Transverse colon (tissue), 4 donors: ENCODE results near the gene PGAP6.
A peak's percentile ranks its signal among the peaks of the same experiment; 100 is the strongest.

Experiments used
- EP300 ChIP-seq: sonication (generic); formaldehyde crosslinking; IDR thresholded peaks from one replicate; pipeline ENCODE4 v1.6.1; 2017; ENCODE audit warnings: antibody characterized with exemption, low read depth
- POLR2A ChIP-seq: fragments of 450-650 bp; IDR thresholded peaks from one replicate; pipeline ENCODE4 v1.6.1; 2016; ENCODE audit warnings: antibody characterized with exemption, mild to moderate bottlenecking, moderate library complexity
- POLR2AphosphoS5 ChIP-seq, 3 donors: sonication (generic); formaldehyde crosslinking; IDR thresholded peaks; one replicate each; pipeline ENCODE4 v1.6.1; 2016; ENCODE audit warnings: antibody characterized with exemption in 3 of 3
- TF ChIP-seq, protein P1 (sequence below), 5 experiments: fragments of 200-600 bp in 3 of 5; fragments of 450-650 bp in 2 of 5; sonication (generic) in 3 of 5; IDR thresholded peaks; 1 replicate in 2 of 5; 2 replicates in 3 of 5; pipeline ENCODE4 v1.5.1; 2016 to 2017; ENCODE audit warnings: antibody characterized with exemption in 5 of 5, inconsistent platforms in 3 of 5, mild to moderate bottlenecking in 2 of 5, moderate library complexity in 1 of 5

DNA sequence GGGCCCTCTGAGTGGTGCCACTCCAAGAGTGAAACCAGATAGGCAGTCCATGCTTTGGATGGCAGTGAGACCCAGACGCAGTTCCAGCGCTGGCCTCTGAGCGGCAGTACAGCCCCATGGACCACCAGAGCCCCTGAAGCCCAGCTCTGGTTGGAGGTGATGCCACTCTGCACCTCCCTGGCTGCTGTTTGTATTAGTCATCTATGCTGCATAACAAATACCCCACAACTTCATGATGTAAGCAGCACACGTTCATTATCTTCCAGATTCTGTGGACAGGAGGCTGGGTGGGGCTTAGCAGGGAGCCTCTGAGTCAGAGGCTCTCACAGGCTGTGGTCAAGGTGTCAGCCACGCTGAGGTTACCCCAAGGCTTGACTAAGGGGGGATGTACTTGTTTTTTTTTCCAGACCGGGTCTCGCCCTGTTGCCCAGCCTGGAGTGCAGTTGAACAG is 10.1 kb upstream of the PGAP6 start:
- TF ChIP-seq POLR2A (no peak), EP300 (no peak), POLR2AphosphoS5 (IDR thresholded peaks at IDR 0.05) (no peak)
- TF ChIP-seq, protein P1, sequence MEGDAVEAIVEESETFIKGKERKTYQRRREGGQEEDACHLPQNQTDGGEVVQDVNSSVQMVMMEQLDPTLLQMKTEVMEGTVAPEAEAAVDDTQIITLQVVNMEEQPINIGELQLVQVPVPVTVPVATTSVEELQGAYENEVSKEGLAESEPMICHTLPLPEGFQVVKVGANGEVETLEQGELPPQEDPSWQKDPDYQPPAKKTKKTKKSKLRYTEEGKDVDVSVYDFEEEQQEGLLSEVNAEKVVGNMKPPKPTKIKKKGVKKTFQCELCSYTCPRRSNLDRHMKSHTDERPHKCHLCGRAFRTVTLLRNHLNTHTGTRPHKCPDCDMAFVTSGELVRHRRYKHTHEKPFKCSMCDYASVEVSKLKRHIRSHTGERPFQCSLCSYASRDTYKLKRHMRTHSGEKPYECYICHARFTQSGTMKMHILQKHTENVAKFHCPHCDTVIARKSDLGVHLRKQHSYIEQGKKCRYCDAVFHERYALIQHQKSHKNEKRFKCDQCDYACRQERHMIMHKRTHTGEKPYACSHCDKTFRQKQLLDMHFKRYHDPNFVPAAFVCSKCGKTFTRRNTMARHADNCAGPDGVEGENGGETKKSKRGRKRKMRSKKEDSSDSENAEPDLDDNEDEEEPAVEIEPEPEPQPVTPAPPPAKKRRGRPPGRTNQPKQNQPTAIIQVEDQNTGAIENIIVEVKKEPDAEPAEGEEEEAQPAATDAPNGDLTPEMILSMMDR (IDR thresholded peaks at IDR 0.05), result peak; percentile 54 to 63 (median 60)
